SHP77 (cell line): ENCODE results near the gene TMEM130.
A peak's percentile ranks its signal among the peaks of the same experiment; 100 is the strongest.

Source experiments
- DNase-seq, 2 experiments: peaks; one replicate each; lab custom pipeline; 2025; lab: John Stamatoyannopoulos, UW

TMEM130 gene

DNA sequence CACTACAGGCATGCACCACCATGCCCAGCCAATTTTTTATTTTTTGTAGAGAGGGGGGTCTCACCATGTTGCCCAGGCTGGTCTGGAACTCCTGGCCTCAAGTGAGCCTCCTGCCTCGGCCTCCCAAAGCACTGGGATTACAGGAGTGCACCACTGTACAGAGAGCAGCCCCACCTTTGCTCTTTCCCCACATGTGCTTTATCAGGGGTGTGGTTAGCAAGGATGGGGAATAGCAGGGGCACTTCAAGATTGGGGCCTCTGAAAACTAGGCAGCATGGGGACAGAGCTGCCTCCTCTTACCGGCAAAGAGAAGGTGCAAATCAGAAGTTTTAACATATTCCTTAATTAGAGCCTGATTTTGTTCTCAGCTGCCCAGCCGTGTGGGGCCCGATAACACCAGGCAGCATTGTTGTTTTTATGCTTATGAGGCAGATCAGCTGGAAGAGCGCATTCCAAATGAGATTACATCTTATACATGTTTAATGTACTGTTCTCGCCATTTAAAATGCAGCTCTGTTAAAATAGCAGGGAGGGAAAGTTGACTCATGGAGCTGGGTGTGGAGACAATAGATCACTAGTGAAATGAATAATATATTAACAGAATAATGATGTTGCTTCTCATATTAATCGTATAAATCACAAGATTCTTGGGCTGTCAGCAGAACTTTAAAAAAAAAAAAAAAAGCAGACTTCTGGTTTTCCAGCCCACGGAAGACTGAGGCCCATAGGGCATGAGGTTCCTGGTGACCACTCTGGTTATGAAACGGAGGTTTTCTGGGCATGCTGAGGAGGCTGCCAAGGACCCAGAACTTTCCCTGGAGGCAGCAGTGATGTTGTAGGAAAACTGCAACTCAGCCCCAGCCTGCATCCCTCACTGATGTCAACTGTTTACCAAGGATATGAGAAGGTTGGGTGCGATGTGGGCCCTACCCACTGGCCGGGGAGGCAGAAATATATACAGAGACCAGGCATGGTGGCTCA is 62.5 kb downstream of the TMEM130 start:
- no peak for DNase-seq

DNA sequence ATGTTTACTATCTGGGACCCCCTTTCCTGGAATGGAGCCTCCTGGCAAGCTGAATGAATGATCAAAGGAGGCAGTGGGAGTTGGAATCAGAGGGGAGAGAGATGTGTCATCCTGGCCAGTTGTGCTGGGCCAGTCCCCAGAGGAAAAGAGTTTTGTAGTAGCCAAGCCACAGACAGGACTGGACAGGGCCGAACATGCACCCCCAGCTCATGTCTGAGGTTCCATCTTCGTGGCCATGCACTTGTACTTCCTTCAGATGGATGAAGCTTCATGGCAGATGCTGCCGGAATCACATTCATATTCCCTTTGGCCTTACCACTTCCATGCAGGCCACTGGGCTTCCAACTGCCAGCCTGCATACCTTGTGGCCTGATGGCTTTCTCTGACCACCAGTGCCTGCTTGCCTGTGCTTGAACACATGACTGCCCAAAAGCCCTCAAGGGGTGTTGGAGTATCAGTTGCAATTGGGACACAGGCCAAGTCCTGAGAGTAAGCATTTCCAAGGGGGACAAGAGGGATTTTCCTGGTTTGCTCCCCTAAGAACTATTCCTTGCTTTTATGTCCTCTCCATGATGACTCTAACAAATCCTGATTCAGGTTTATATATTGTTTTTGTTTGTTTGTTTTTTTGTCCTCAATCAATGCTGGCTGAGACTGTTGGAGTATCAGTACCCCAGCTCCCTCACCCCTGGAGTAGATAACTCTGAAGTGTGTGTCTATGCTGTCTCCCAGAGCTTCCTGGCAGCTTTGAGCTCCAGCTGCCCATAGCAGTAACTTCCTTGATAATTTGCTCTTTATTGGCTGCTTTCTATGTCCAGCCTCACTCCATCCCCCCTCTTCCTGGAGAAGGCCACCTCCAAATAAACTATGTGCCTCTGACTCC is 63.6 kb downstream of the TMEM130 start:
- DNase-seq = no peak

DNA sequence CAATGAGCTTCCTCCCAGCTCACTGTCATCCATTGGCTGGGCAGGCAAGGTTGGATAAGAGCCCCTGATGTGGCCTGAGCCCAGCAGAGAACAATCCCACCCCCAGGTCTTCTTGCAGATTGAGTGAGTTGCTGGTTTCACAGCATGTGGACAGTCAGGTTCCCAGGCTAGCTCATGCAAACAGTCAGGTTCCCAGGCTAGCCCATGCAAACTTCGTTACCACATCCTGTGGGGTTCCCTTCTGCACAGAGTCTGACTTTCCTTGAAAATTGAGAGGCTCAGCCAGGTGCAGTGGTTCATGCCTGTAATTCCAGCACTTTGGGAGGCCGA is 67.1 kb downstream of the TMEM130 start:
- no peak for DNase-seq

DNA sequence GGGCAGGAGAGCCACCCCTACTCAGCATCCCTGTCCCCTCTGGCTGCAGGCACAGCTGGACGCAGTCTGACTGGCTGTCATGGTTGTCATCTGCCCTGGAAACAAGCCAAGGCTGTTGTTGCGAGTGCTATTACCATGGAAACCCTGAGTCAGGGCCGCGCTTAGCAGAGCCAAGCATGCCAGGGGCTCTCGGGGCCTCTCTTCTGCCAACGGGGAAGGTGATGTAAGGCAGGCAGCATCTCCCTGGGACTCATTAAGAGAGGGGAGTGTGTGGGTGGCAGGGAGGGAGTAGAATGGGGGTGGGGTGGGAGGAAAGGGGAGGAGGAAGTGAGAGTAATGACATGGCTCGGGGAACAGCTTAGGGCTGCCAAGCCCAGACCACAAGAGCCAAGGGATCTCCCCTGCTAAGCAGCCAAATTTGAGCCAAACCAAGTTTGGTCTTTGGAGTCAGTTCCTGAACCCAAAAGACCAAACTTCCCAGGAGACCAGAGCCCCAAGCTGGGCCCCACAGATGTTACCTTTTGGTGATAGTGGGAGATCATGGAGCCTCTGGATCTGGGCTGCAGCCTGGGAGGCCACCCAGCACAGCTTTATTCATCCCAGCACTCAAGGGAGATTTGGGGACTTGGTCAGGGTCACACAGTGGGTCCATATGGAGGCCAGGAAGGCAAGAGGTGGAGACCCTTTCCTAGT is 67.6 kb downstream of the TMEM130 start:
- peak; percentile 10 to 18 for DNase-seq

DNA sequence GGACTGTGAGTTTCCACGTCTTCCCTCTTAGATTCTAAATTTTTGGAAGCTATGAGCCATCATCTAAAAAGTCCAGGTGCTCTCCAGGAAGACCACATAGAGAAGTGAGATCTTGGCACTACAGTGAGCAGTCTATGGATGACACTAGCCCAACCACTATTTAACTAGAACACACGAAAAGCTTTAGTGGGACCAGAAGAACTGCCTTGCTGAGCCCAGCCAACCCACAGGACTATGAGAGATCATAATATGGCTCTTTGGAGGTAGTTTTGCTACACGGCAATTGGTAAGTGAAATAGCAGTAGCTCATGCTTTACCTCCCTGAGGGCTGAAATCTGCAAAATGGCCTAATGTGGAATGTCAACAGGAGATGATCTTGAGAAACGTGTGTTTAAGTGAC is 68.8 kb downstream of the TMEM130 start:
- DNase-seq = no peak

DNA sequence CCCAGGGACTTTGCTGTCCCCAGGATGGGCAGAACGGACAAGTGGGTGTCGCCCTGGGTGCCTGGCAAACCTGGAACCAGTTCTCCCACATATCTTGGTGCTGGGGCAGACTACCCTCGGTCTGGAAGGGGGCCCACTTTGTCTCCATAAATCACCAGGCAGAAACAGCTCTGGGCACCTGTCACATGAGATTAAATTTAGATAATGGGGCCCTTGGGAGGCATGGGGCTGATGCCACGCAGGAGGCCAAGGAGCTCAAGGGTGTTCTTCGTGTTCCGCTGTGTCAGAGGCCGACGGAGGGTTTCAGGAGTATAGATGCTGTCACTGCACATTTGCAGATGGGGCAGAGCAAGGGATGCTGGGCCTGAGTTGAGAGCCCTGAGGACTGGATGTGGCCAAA is 72.7 kb downstream of the TMEM130 start:
- DNase-seq = no peak
